MCF 10A (cell line): ENCODE data around the gene HSDL2. TPM values are rescaled to one million over a fixed set of nuclear protein-coding genes. Genes with fewer than 3 reads are reported as not detected.

Source experiments
- BruUV-seq: library from RNA; stranded (reverse); fragments of 400-500 nt; replicated peaks from 2 replicates; lab custom pipeline; 2021; lab: Mats Ljungman, UMichigan
- CTCF ChIA-PET: fragments of 300-600 bp; sonication (Branson Sonifier 250); formaldehyde crosslinking; extraction: SDS; loops from one replicate; lab custom pipeline; 2021; ENCODE audit warnings: antibody characterized with exemption, inconsistent platforms; lab: Yijun Ruan, JAX
- POLR2A ChIA-PET: fragments of 300-600, 350-650 bp; sonication (Branson Sonifier 250); formaldehyde crosslinking; extraction: SDS; loops from one replicate; lab custom pipeline; 2020; ENCODE audit warnings: antibody characterized with exemption, inconsistent platforms; lab: Yijun Ruan, JAX
- DNase-seq: peaks from one replicate; pipeline ENCODE4 v3.0.0-alpha.2; 2018; ENCODE audit not compliant: unreplicated experiment
- H3K27ac Mint-ChIP-seq: one replicate; pipeline ENCODE4 v1.8.0; 2022; ENCODE audit warnings: mild to moderate bottlenecking, low read depth, mixed read lengths; ENCODE audit not compliant: unreplicated experiment
- H3K27me3 Mint-ChIP-seq: one replicate; pipeline ENCODE4 v1.8.0; 2022; ENCODE audit warnings: mixed read lengths; ENCODE audit not compliant: insufficient read depth, unreplicated experiment
- H3K36me3 Mint-ChIP-seq: one replicate; pipeline ENCODE4 v1.8.0; 2022; ENCODE audit warnings: mild to moderate bottlenecking, moderate library complexity, mixed read lengths; ENCODE audit not compliant: insufficient read depth, unreplicated experiment
- H3K4me1 Mint-ChIP-seq: one replicate; pipeline ENCODE4 v1.8.0; 2022; ENCODE audit warnings: mixed read lengths; ENCODE audit not compliant: insufficient read depth, unreplicated experiment
- H3K4me3 Mint-ChIP-seq: one replicate; pipeline ENCODE4 v1.8.0; 2022; ENCODE audit warnings: mild to moderate bottlenecking, moderate library complexity, mixed read lengths; ENCODE audit not compliant: unreplicated experiment
- H3K9me3 Mint-ChIP-seq: one replicate; pipeline ENCODE4 v1.8.0; 2022; ENCODE audit warnings: mixed read lengths; ENCODE audit not compliant: unreplicated experiment
- CTCF ChIP-seq: fragments of 200-600 bp; IDR thresholded peaks from one replicate; pipeline ENCODE4 v1.8.0; 2022; ENCODE audit warnings: antibody characterized with exemption, mild to moderate bottlenecking; ENCODE audit not compliant: unreplicated experiment
- intact Hi-C: fragments of 100-400 bp; cut with micrococcal nuclease; formaldehyde crosslinking; loops from 2 replicates; pipeline ENCODE4 v1.14.1; 2022
- total RNA-seq: library from RNA; stranded (reverse); gene quantifications from 2 replicates; pipeline ENCODE4 v1.2.3, GENCODE V29; 2022

Gene HSDL2
- total RNA-seq, 1 experiment from 2014 or later: 26.7 TPM

- ChIA-PET POLR2A (interaction anchor here (0.6 to 2.8 kb wide), 2 partner anchors 8 to 36 kb away, joined by 3 to 6 read pairs; no protein-coding TSS in a partner anchor), CTCF (interaction anchor here (0.7 kb wide), 1 partner anchor 16 kb away, joined by 3 read pairs; no protein-coding TSS in a partner anchor)
- DNase-seq: no peak
- TF ChIP-seq CTCF: no peak
- H3K4me3 Mint-ChIP-seq: no peak overlapping the region
- H3K4me1 Mint-ChIP-seq: no peaks in the 10 kb centered on the region
- intact Hi-C loops: loop anchor here (10.0 kb wide), 1 partner anchor 385 kb away; no protein-coding TSS in a partner anchor
- H3K27ac Mint-ChIP-seq: no peak overlapping the region
- H3K27me3 Mint-ChIP-seq: no peaks in the 10 kb centered on the region
- H3K36me3 Mint-ChIP-seq: peaks cover 16% of the 10 kb centered on the region
- no peaks in the 10 kb centered on the region for H3K9me3 Mint-ChIP-seq
- no TSS peak for BruUV-seq
These were observed 59.9 kb downstream of the HSDL2 start for GRCh38 chr9:112439825-112440224.

GRCh38 chr9:112443200-112443599, 63.3 kb downstream of the HSDL2 start:
- ChIA-PET POLR2A (interaction anchor here (0.6 to 0.8 kb wide), 2 partner anchors 275 to 376 kb away, joined by 3 read pairs; partner anchors contain the start of gene INIP), CTCF (interaction anchor here (0.6 to 2.8 kb wide), 21 partner anchors 8 to 680 kb away, joined by 3 to 10 read pairs (median 4); no protein-coding TSS in a partner anchor)
- Mint-ChIP-seq H3K4me3 (no peak overlapping the region), H3K4me1 (peaks cover 14% of the 10 kb centered on the region), H3K27me3 (no peaks in the 10 kb centered on the region), H3K36me3 (peaks cover 16% of the 10 kb centered on the region), H3K9me3 (no peaks in the 10 kb centered on the region), H3K27ac (no peak overlapping the region)
- peak; percentile 24 for DNase-seq
- no TSS peak for BruUV-seq
- peak; percentile 29 for TF ChIP-seq CTCF
- intact Hi-C loops: loop anchor here (1.0 to 10.0 kb wide), 4 partner anchors 222 to 382 kb away; no protein-coding TSS in a partner anchor

- no peak for DNase-seq
- no TSS peak for BruUV-seq
- H3K4me1 Mint-ChIP-seq: peaks cover 14% of the 10 kb centered on the region
- H3K4me3 Mint-ChIP-seq: no peak overlapping the region
- H3K27me3 Mint-ChIP-seq: no peaks in the 10 kb centered on the region
- ChIA-PET CTCF (interaction anchor here (0.7 to 2.8 kb wide), 20 partner anchors 9 to 680 kb away, joined by 3 to 17 read pairs (median 4); no protein-coding TSS in a partner anchor), POLR2A (no interaction called here)
- intact Hi-C loops: loop anchor here (1.0 to 10.0 kb wide), 4 partner anchors 222 to 381 kb away; no protein-coding TSS in a partner anchor
- H3K9me3 Mint-ChIP-seq: no peaks in the 10 kb centered on the region
- no peak overlapping the region for H3K27ac Mint-ChIP-seq
- peaks cover 16% of the 10 kb centered on the region for H3K36me3 Mint-ChIP-seq
- peak; percentile 3 for TF ChIP-seq CTCF
These were observed 63.7 kb downstream of the HSDL2 start for GRCh38 chr9:112443636-112444035.

- H3K27ac Mint-ChIP-seq: no peak overlapping the region
- DNase-seq: no peak
- no peaks in the 10 kb centered on the region for H3K9me3 Mint-ChIP-seq
- BruUV-seq: no TSS peak
- intact Hi-C loops: loop anchor here (10.0 kb wide), 1 partner anchor 380 kb away; no protein-coding TSS in a partner anchor
- H3K4me1 Mint-ChIP-seq: peaks cover 14% of the 10 kb centered on the region
- no peak overlapping the region for H3K4me3 Mint-ChIP-seq
- ChIA-PET POLR2A (interaction anchor here (0.5 kb wide), 1 partner anchor 32 kb away, joined by 4 read pairs; no protein-coding TSS in a partner anchor), CTCF (interaction anchor here (0.5 to 2.7 kb wide), 7 partner anchors 25 to 375 kb away, joined by 3 to 17 read pairs (median 4); no protein-coding TSS in a partner anchor)
- no peak for TF ChIP-seq CTCF
- H3K27me3 Mint-ChIP-seq: no peaks in the 10 kb centered on the region
- peaks cover 13% of the 10 kb centered on the region for H3K36me3 Mint-ChIP-seq
These were observed 65.3 kb downstream of the HSDL2 start for GRCh38 chr9:112445196-112445595.
